ENCODE measurements around the gene AREL1. TPM values are rescaled to one million over a fixed set of nuclear protein-coding genes. Genes with fewer than 3 reads are reported as not detected.
A peak's percentile ranks its signal among the peaks of the same experiment; 100 is the strongest.

The AREL1 gene
- total and polyA plus RNA-seq, 2 of the 8 experiments (the other 6 are each of a cell fraction or from before 2014, with no cell fraction given) = 31.4 to 49.1 TPM

DNA sequence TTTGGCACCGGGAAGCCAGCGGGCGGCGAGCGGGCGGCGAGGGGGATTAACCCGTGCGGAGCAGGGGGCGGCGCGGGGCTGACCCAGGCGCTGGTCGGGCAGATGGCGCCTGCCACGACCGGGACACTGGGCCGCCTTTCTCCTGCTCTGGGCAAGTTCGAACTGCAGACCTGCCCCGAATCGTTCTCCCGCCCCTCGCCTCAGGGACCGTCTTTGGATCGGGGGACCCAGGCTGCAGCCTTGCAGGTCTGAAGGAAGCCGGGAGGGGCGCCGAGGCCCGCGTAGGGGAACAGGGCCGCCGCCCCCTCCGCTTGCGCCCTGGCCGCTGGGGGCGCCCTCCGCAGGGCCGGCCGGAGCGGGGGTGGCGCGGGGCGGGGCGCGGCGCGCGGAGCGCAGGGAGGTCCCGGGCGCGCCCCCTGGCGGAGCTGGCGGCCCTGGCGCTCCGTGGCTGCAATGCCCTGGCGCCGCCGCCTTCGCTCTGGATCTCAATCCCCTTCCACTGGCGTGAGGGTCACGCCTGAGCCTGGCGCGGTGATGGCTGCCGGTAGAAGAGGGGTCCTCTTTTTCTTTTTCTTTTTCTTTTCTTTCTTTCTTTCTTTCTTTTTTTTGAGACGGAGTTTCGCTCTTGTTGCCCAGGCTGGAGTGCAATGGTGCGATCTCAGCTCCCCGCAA is 100.4 kb downstream of the AREL1 start (continued):
- TF ChIP-seq, protein P1, sequence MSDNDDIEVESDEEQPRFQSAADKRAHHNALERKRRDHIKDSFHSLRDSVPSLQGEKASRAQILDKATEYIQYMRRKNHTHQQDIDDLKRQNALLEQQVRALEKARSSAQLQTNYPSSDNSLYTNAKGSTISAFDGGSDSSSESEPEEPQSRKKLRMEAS (IDR thresholded peaks at IDR 0.05) = peak; percentile 38; the same call in 1 of the 2 replicates
- TF ChIP-seq SIX5 (IDR thresholded peaks at IDR 0.05; ENCODE audit: low read depth, low read length) (no peak), TEAD4 (IDR thresholded peaks at IDR 0.05; ENCODE audit: low read depth, low read length) (0 out of 2 replicates have a peak, but pooled peaks have one; percentile 2)
